SK-N-SH (cell line): Measurements from ENCODE around the gene CDC45. TPM values are rescaled to one million over a fixed set of nuclear protein-coding genes. Genes with fewer than 3 reads are reported as not detected.

Experiments used
- CTCF ChIA-PET: fragments of 300-600, 350-600 bp; formaldehyde crosslinking; extraction: SDS; loops from one replicate; lab custom pipeline; 2021; lab: Yijun Ruan, JAX
- POLR2A ChIA-PET: fragments of 350-600 bp; sonication (Branson Sonifier 250); formaldehyde crosslinking; extraction: SDS; loops from one replicate; lab custom pipeline; 2020; ENCODE audit warnings: antibody characterized with exemption, inconsistent platforms; lab: Yijun Ruan, JAX
- DNase-seq: peaks from one replicate; pipeline ENCODE4 v3.0.0; 2012
- H2AFZ ChIP-seq: fragments of 200-600 bp; sonication (generic); 2 replicates; pipeline ENCODE4 v1.8.1; 2016; ENCODE audit warnings: antibody characterized with exemption, mild to moderate bottlenecking, low read depth
- H3F3A ChIP-seq: fragments of 200-600 bp; sonication (generic); replicated peaks from 2 replicates; pipeline ENCODE3; 2016; ENCODE audit warnings: antibody characterized with exemption, mild to moderate bottlenecking; ENCODE audit not compliant: insufficient read depth
- H3K27ac ChIP-seq, 2 experiments: fragments of 200-500 bp in 1 of 2; fragments of 200-600 bp in 1 of 2; sonication (Bioruptor generic) in 1 of 2; sonication (generic), shearing (Covaris generic) in 1 of 2; 2 replicates each; pipeline versions ENCODE4 v1.5.1 to v1.6.1; 2014 to 2016; ENCODE audit warnings: low read depth in 2 of 2, inconsistent platforms in 1 of 2, low read length in 1 of 2, mild to moderate bottlenecking in 1 of 2, mixed read lengths in 1 of 2
- H3K27me3 ChIP-seq: fragments of 200-600 bp; sonication (generic), shearing (Covaris generic); 2 replicates; pipeline ENCODE4 v1.6.1; 2016; ENCODE audit warnings: mixed run types; ENCODE audit not compliant: insufficient read depth
- H3K36me3 ChIP-seq, 2 experiments: fragments of 200-500 bp in 1 of 2; fragments of 200-600 bp in 1 of 2; sonication (Bioruptor generic) in 1 of 2; sonication (generic) in 1 of 2; replicated peaks in 1 of 2; 2 replicates each; pipeline versions ENCODE3 to v1.5.1; 2014 to 2016; ENCODE audit warnings: low read length in 1 of 2, mild to moderate bottlenecking in 1 of 2; ENCODE audit not compliant: insufficient read depth in 2 of 2, control insufficient read depth in 1 of 2
- H3K4me1 ChIP-seq, 2 experiments: fragments of 200-500 bp in 1 of 2; fragments of 200-600 bp in 1 of 2; sonication (Bioruptor generic) in 1 of 2; sonication (generic), shearing (Covaris generic) in 1 of 2; 2 replicates each; pipeline versions ENCODE4 v1.5.1 to v1.6.1; 2014 to 2016; ENCODE audit warnings: low read depth in 1 of 2, low read length in 1 of 2, mixed run types in 1 of 2; ENCODE audit not compliant: insufficient read depth in 2 of 2, control insufficient read depth in 1 of 2
- H3K4me2 ChIP-seq: fragments of 200-600 bp; sonication (generic), shearing (Covaris generic); 2 replicates; pipeline ENCODE4 v1.6.1; 2017; ENCODE audit warnings: mixed run types
- H3K4me3 ChIP-seq, 2 experiments: fragments of 200-500 bp in 1 of 2; fragments of 200-600 bp in 1 of 2; sonication (Bioruptor generic) in 1 of 2; sonication (generic), shearing (Covaris generic) in 1 of 2; 2 replicates each; pipeline versions ENCODE4 v1.5.1 to v1.8.1; 2014 to 2016; ENCODE audit warnings: low read depth in 2 of 2, inconsistent platforms in 1 of 2, low read length in 1 of 2, mild to moderate bottlenecking in 1 of 2, mixed read lengths in 1 of 2, moderate library complexity in 1 of 2
- H3K79me2 ChIP-seq: fragments of 200-600 bp; sonication (generic); 2 replicates; pipeline ENCODE4 v1.8.1; 2017; ENCODE audit warnings: mild to moderate bottlenecking; ENCODE audit not compliant: insufficient read depth
- H3K9ac ChIP-seq: fragments of 200-600 bp; sonication (generic); 2 replicates; pipeline ENCODE4 v1.6.1; 2017; ENCODE audit warnings: mixed run types
- H3K9me2 ChIP-seq: fragments of 200-600 bp; sonication (generic); 2 replicates; pipeline ENCODE4 v1.6.1; 2017; ENCODE audit warnings: mixed run types
- H3K9me3 ChIP-seq: fragments of 200-600 bp; sonication (generic); 2 replicates; pipeline ENCODE4 v1.6.1; 2017; ENCODE audit warnings: mixed run types, mild to moderate bottlenecking, moderate library complexity
- H4K20me1 ChIP-seq: fragments of 200-600 bp; sonication (generic); 2 replicates; pipeline ENCODE4 v1.6.1; 2017; ENCODE audit warnings: mild to moderate bottlenecking, mixed run types; ENCODE audit not compliant: insufficient read depth
- CHD2 ChIP-seq: fragments of 150-350 bp; IDR thresholded peaks from 2 replicates; pipeline ENCODE4 v1.6.1; 2018; ENCODE audit warnings: low read length; ENCODE audit not compliant: partially characterized antibody
- CTCF ChIP-seq: fragments of 200-600 bp; sonication (generic); IDR thresholded peaks from 2 replicates; pipeline ENCODE4 v1.6.1; 2017; ENCODE audit warnings: antibody characterized with exemption, mild to moderate bottlenecking, moderate library complexity
- EP300 ChIP-seq, 2 experiments: IDR thresholded peaks; 2 replicates each; pipeline versions ENCODE4 v1.4.0 to v1.6.1; 2012; ENCODE audit warnings: borderline replicate concordance in 1 of 2, low read depth in 1 of 2, low read length in 1 of 2
- FOXJ3 ChIP-seq: sonication (generic); formaldehyde crosslinking; IDR thresholded peaks from 2 replicates; pipeline ENCODE4 v1.5.1; 2020; ENCODE audit warnings: mild to moderate bottlenecking, missing genetic modification reagents
- NFIC ChIP-seq: IDR thresholded peaks from 2 replicates; pipeline ENCODE4 v1.4.0; 2012; ENCODE audit warnings: borderline replicate concordance
- NRF1 ChIP-seq: IDR thresholded peaks from 2 replicates; pipeline ENCODE4 v1.6.1; 2012; ENCODE audit warnings: low read depth, mild to moderate bottlenecking, low read length
- POLR2AphosphoS5 ChIP-seq: IDR thresholded peaks from 2 replicates; pipeline ENCODE4 v1.6.1; 2012; ENCODE audit warnings: low read depth, low read length
- RAD21 ChIP-seq: IDR thresholded peaks from 2 replicates; pipeline ENCODE4 v1.6.1; 2012; ENCODE audit warnings: mild to moderate bottlenecking, low read length
- RCOR1 ChIP-seq: fragments of 150-350 bp; IDR thresholded peaks from 2 replicates; pipeline ENCODE4 v1.6.1; 2017; ENCODE audit warnings: antibody characterized with exemption, low read length
- RFX5 ChIP-seq: IDR thresholded peaks from 2 replicates; pipeline ENCODE4 v1.6.1; 2012; ENCODE audit warnings: mild to moderate bottlenecking, improper control_type of control experiment, low read length
- SIN3A ChIP-seq: IDR thresholded peaks from 2 replicates; pipeline ENCODE4 v1.6.1; 2012; ENCODE audit warnings: low read depth, mild to moderate bottlenecking, low read length, moderate library complexity, borderline replicate concordance
- TCF12 ChIP-seq: IDR thresholded peaks from 2 replicates; pipeline ENCODE4 v1.4.0; 2012
- TEAD4 ChIP-seq: IDR thresholded peaks from 2 replicates; pipeline ENCODE4 v1.4.0; 2012; ENCODE audit warnings: mild to moderate bottlenecking, borderline replicate concordance; ENCODE audit not compliant: insufficient read depth
- WGBS: methylation state at CpG from one replicate; pipeline ENCODE4 v1.1.6; 2017; ENCODE audit warnings: low lambda C conversion rate; 5-methylcytosine and 5-hydroxymethylcytosine counted together
- polyA plus RNA-seq, 3 experiments: library from polyadenylated mRNA; depleted of rRNA; stranded (reverse); fragments of >200 nt; gene quantifications; 2 replicates each; pipeline ENCODE4 v1.2.3, GENCODE V29; 2012
- TF ChIP-seq, protein P1 (sequence below): IDR thresholded peaks from 2 replicates; pipeline ENCODE4 v1.4.0; 2012; ENCODE audit warnings: low read depth
- TF ChIP-seq, protein P2 (sequence below): fragments of 150-350 bp; IDR thresholded peaks from 2 replicates; pipeline ENCODE4 v1.6.1; 2016; ENCODE audit warnings: mild to moderate bottlenecking, low read depth, low read length

CDC45 gene
- polyA plus RNA-seq, 1 of the 3 experiments (the other 2 are of a cell fraction), result 23.6 TPM

GRCh38 chr22:19523240-19524169 lies 43.8 kb downstream of the CDC45 start:
- DNase-seq, result peak; percentile 65
- 0 out of 2 replicates have a peak overlapping the region, but pooled peaks have one; percentile 24 for H3K4me2 ChIP-seq

More at GRCh38 chr22:19523240-19524169, 43.8 kb downstream of the CDC45 start:
- CTCF ChIA-PET, result interaction anchor here (0.8 to 1.3 kb wide), 2 partner anchors 9 to 106 kb away, joined by 3 to 4 read pairs; no protein-coding TSS in a partner anchor
- no peak overlapping the region for H3K9ac ChIP-seq
- H3F3A ChIP-seq, result no peaks in the 10 kb centered on the region
- H3K27me3 ChIP-seq, result no peaks in the 10 kb centered on the region
- H2AFZ ChIP-seq, result no peak overlapping the region
- H3K4me1 ChIP-seq, result peaks cover 0 to 10% of the 10 kb centered on the region in 2 experiments; a peak in 1 of 4 replicates
- POLR2A ChIA-PET, result no interaction called here
- no peak for TF ChIP-seq EP300 (IDR thresholded peaks at IDR 0.05; ENCODE audit: borderline replicate concordance in 1 of 2, low read depth in 1 of 2, low read length in 1 of 2)
- no peak for TF ChIP-seq CTCF
- TF ChIP-seq, protein P1, sequence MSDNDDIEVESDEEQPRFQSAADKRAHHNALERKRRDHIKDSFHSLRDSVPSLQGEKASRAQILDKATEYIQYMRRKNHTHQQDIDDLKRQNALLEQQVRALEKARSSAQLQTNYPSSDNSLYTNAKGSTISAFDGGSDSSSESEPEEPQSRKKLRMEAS, result no peak
- TF ChIP-seq NFIC, result no peak
- TF ChIP-seq TCF12, result no peak
- TF ChIP-seq, protein P2, sequence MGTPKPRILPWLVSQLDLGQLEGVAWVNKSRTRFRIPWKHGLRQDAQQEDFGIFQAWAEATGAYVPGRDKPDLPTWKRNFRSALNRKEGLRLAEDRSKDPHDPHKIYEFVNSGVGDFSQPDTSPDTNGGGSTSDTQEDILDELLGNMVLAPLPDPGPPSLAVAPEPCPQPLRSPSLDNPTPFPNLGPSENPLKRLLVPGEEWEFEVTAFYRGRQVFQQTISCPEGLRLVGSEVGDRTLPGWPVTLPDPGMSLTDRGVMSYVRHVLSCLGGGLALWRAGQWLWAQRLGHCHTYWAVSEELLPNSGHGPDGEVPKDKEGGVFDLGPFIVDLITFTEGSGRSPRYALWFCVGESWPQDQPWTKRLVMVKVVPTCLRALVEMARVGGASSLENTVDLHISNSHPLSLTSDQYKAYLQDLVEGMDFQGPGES, result no peak
- TF ChIP-seq RCOR1, result no peak
- no peak for TF ChIP-seq CHD2
- no peak for TF ChIP-seq RFX5
- TF ChIP-seq POLR2AphosphoS5, result no peak
- TF ChIP-seq NRF1, result no peak
- no peak for TF ChIP-seq TEAD4
- TF ChIP-seq FOXJ3, result no peak
- no peak for TF ChIP-seq RAD21
- TF ChIP-seq SIN3A, result no peak
- H3K36me3 ChIP-seq, result no peaks in the 10 kb centered on the region
- H3K9me2 ChIP-seq, result no peaks in the 10 kb centered on the region
- no peaks in the 10 kb centered on the region for H3K9me3 ChIP-seq
- peak overlapping the region in 1 of 2 experiments; percentile 35; a peak in 1 of 4 replicates for H3K4me3 ChIP-seq
- H4K20me1 ChIP-seq, result no peaks in the 10 kb centered on the region
- H3K27ac ChIP-seq, result no peak overlapping the region
- H3K79me2 ChIP-seq, result no peaks in the 10 kb centered on the region
- 28% methylated on average over 15 of the region's 99 CpGs for WGBS
